Skeletal muscle cell (primary cell): Measurements from ENCODE around the gene SLC4A8.

ENCODE experiments used
- DNase-seq: peaks from one replicate; pipeline ENCODE4 v3.0.0-alpha.2; 2010; ENCODE audit warnings: low read depth
- H3K4me3 ChIP-seq: 2 replicates; pipeline ENCODE4 v1.5.1; 2011; ENCODE audit warnings: low read depth, mild to moderate bottlenecking, control low read depth, low read length, moderate library complexity

SLC4A8 gene

DNA sequence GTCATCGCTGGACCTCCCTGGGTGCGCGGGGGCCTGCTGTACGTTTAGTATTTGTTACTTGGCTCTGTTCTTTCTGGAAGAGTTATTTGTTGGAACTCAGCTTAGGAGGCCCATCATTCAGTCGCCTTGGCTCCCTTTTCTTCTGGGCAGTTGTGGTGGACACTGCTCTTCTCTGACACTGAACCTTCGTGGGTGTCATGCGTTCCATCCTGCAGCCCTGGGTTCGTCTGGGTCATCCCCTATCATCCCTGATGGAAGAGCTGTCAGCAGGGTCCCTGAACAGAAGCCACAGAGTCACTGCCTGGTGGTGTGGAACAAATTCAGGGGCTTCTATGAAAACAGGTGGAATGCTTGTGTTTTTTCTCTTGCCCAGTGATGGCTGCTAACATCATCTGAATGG is 113.5 kb downstream of the SLC4A8 start:
- H3K4me3 ChIP-seq, result no peak overlapping the region

GRCh38 chr12:51538599-51538998 is 114.0 kb downstream of the SLC4A8 start:
- DNase-seq, result no peak
- no peak overlapping the region for H3K4me3 ChIP-seq

More for the DNA sequence above, 113.5 kb downstream of the SLC4A8 start:
- DNase-seq, result no peak

DNA sequence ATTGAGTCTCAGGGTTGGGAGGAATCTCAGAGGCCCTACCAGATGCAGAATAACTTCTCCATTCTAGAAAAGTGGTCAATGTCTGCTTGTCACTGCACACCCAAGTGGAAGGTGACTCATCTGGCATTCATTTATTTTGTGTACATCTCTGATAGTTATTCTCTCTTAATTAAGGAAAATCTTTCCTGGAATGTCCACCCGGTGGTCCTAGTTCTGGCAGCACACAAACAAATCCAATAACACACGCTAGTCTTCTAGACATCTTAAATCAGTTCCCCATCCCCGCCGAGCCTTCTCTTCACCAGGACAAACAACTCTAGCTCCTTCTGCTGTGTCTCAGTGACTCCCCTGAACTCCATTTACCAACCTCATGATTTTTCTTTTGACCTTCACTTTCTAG is 116.4 kb downstream of the SLC4A8 start:
- DNase-seq, result no peak
- H3K4me3 ChIP-seq, result no peak overlapping the region

DNA sequence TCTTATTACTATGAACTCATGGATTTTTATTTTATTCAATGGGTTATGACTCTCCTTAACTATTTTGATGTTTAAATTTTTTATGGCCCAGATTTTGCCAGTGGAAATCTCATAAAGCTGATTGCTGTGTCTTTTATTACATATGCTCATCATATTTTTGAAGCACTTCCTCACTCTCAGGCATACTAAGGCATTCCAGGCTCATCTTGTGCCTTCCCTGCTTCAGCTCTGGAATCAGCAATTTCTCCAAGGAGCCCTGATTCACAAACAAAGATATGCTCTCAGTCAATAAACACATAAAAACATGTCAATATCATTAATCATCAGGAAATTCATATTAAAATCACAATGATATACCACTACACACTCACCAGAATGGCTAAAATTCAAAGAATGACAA is 121.5 kb downstream of the SLC4A8 start:
- H3K4me3 ChIP-seq, result no peak overlapping the region
- no peak for DNase-seq

GRCh38 chr12:51547606-51548005 is 123.0 kb downstream of the SLC4A8 start:
- DNase-seq, result no peak
- H3K4me3 ChIP-seq, result no peak overlapping the region

- no peak overlapping the region for H3K4me3 ChIP-seq
- no peak for DNase-seq
Observed at GRCh38 chr12:51548241-51548640, 123.6 kb downstream of the SLC4A8 start.

- H3K4me3 ChIP-seq, result no peak overlapping the region
Observed at GRCh38 chr12:51549637-51550036, 125.0 kb downstream of the SLC4A8 start.

More at GRCh38 chr12:51549637-51550036, 125.0 kb downstream of the SLC4A8 start:
- DNase-seq, result no peak
